Ovary (tissue), 3 donors: ENCODE data around the gene RCHY1.

Source experiments
- CTCF ChIP-seq, 3 donors: fragments of 450-650 bp in 2 of 3; fragments of 200-600 bp in 1 of 3; IDR thresholded peaks; one replicate each; pipeline versions ENCODE4 v1.5.1 to v1.8.0; 2016 to 2022; ENCODE audit warnings: antibody characterized with exemption in 3 of 3, mild to moderate bottlenecking in 1 of 3
- EP300 ChIP-seq: sonication (generic); formaldehyde crosslinking; IDR thresholded peaks from one replicate; pipeline ENCODE4 v1.6.1; 2017; ENCODE audit warnings: antibody characterized with exemption
- donor health status: DM: no; HTN: no; CAD: no.

GRCh38 chr4:75477201-75477600 is 37.0 kb downstream of the RCHY1 start:
- TF ChIP-seq CTCF (IDR thresholded peaks at IDR 0.05) = no peak
- TF ChIP-seq EP300 = no peak
